Central memory CD4-positive, alpha-beta T cell (primary cell): Measurements from ENCODE around the gene CACNA1D.
"Not testable (repeated sequence)": the region's sequence is repeated elsewhere in the genome, so short reads cannot be mapped to it uniquely, and the experiment has no call there.

ENCODE experiments used
- DNase-seq: peaks from one replicate; pipeline ENCODE4 v3.0.0; 2022

Gene CACNA1D

DNA sequence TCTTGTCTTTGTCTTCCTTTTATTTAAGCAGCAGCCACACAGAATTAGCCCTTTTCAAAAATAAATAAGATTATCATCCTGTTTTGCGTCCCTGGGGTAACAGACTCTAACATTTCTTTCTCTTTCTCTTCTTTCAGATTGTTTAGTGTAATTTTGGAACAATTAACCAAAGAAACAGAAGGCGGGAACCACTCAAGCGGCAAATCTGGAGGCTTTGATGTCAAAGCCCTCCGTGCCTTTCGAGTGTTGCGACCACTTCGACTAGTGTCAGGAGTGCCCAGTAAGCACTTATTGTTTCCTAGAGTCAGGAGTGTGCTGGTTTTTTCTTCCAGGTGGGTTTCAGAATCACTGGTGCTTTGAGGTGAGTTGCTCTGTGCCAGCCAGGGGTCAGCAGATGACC lies 165.6 kb downstream of the CACNA1D start:
- no peak for DNase-seq

DNA sequence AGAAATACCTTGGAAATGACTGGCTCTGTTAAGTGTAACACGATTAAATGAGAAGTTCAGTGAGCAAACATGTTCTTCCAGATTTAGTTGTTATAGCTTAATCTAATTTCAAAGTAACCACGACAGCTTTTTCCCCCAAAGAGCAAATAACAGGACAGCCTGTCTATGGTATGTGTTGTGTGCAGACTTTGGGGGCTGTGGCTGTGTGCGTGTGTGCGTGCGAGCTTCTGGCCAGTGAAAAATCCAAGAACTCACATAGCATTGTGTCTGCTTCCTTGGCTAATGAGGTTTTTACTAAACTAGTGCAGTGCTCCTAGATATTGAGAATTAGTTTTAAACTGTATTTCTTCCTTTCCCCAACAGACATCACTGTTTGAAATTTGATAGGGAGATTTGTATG lies 167.1 kb downstream of the CACNA1D start:
- no peak for DNase-seq

GRCh38 chr3:53664812-53665211 lies 170.4 kb downstream of the CACNA1D start:
- DNase-seq = not testable (repeated sequence)

DNA sequence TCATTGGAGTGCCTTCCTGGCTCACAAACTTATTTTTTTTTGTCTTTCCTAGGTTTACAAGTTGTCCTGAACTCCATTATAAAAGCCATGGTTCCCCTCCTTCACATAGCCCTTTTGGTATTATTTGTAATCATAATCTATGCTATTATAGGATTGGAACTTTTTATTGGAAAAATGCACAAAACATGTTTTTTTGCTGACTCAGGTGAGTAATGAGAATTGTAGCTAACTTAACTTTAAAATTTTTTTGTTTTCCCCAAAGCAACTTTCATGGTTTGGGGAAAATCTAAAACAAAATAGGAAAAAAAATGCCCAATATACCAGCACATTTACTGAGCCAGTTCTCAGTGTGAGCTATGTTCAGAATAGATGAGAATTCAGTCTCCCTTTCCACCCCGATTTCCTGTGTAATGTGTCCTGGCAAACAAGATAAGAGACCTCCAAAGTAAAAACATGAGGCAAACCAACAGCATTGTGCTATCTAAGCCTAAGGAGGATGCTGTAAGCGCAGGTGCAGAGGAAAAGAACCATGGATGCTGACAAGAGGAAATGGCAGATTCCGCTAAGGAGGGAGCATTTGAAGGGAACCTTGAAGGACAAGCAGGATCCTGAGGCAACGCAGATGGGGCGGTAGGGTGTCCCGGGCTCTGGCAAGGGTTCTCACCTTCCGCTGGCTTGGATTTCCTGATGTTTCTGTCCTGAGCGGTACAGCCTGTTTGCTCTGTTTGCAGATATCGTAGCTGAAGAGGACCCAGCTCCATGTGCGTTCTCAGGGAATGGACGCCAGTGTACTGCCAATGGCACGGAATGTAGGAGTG lies 171.4 kb downstream of the CACNA1D start:
- DNase-seq = no peak

DNA sequence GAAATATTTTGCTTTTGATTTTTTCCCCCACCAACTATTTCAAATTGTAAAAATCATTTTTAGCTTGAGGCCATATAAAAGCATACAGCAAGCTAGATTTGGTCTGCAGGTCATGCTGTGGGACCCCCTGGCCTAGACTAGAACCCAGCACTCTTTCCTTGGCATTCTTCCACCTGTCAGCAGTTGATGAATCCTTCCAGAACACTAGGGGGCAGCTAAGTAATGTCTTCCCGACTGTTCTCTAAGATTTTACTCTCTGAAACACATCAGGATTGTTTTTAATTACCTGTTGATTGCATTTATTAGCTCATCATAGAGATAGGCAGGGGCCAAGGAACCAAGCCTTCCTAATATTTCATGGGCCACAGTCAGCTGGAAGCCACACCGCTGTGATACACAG lies 174.5 kb downstream of the CACNA1D start:
- no peak for DNase-seq

DNA sequence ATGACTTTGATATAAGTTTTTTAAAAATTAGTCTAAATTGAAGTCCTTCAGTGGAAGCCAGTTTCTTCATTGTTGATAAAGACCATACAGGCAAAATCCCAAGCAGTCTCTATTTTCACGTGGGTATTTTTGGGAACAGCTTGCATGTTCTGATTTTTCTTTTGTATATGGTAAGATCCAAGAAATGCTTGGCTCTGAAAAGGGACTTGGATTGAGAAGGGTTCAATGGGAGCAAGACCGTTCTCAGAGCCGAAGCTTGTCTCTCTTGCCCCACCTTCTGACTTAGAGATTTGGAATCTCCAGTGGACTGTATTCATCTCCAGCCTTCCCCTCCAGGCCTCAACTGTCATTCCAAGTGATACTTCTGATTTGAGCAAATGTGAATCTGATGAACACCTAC lies 176.3 kb downstream of the CACNA1D start:
- DNase-seq = no peak

DNA sequence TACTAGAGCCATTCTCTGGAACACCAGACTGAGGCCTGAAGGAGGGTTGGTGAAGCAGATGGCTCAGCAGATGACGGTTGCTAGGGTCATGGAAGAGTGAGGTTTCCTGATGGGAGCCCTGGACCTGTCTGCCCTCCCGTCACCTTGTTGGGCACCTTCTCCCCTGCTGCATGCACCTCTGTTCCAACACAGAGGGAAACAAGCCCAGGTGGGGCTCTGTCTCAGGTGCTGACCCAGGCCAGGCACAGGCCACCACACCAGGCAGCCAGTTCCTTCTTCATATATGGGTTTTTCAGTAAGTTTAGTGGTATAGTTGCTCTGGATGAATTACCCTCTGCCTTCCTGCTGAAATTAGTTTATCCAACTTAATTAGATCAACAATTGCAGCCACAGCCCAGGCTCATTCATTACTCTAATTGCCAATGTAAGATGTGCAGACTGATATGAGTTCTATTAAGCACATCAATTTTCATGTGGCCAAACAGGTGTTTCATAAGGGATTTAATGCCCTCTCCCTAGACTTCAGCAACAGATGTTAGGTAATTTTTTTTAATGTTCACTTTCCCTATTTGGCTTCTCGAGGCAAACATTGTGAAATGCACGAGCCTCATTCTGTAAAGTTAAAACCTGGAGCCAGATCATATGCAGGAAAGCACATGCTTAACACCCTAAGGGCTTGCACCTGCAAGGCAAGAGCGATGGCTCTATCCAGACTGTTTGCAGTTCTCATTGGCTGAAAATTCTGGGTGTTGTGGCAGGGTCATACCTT lies 177.0 kb downstream of the CACNA1D start:
- no peak for DNase-seq

GRCh38 chr3:53671961-53672299 lies 177.5 kb downstream of the CACNA1D start:
- DNase-seq = no peak

DNA sequence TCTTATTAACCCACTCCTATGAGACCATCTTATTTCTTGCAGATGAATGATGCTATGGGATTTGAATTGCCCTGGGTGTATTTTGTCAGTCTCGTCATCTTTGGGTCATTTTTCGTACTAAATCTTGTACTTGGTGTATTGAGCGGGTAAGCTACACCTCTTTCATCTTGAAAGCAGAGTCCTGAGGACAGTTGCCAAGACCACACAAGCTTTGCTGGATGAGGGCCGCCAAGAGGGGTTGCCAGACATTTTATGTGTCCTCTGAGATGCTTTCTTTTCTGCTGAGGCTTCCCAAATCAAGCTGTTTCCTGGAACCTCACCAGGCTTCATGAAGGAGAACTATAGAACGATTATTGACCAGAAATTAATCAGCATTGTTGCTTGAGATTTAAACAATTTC lies 178.6 kb downstream of the CACNA1D start:
- no peak for DNase-seq

- DNase-seq = no peak
Observed at GRCh38 chr3:53673722-53674350, 179.4 kb downstream of the CACNA1D start.

DNA sequence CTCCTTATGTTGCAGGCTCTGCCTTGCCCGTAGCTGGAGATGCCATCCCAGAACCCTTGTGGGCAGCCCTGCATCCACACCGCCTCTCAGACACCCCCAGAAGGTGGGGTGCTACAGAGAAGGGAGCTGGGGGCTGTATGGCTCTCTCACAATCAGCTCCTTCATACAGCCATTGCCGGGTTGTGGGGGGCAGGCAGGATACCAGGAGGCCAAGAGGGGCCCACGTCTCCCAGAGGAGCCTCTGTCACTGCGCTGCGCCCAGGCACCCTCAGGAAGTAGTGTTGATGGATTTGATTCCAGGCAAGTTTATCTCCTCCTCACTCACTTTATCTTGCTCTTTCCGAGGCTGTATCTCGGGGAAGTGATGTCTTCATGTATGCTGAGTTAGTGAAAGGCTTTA lies 180.2 kb downstream of the CACNA1D start:
- no peak for DNase-seq

GRCh38 chr3:53675022-53675697 lies 180.7 kb downstream of the CACNA1D start:
- DNase-seq = no peak

DNA sequence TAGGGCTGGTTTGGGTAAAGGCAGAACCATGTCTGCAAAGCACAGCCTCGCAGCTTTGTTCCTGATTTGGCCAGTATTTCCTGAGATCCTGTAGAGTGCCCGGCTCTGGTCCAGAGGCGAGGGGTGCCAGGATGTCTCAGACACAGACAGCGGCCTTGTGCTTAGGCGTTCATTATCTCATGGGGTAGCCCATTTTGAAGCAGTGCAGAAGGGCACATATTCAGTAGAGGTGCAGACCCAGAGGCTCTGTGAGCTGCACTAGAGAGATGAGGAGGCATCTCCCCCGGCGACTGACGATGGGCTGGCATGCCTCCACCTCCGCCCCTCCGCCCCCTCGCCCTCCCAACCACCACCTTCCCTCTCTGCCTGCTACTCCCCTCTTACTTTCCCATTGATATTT lies 181.5 kb downstream of the CACNA1D start:
- no peak for DNase-seq

- DNase-seq = no peak
Observed at GRCh38 chr3:53677413-53677812, 183.0 kb downstream of the CACNA1D start.

GRCh38 chr3:53680028-53680427 lies 185.6 kb downstream of the CACNA1D start:
- no peak for DNase-seq

- no peak for DNase-seq
Observed at GRCh38 chr3:53682807-53683206, 188.4 kb downstream of the CACNA1D start.

DNA sequence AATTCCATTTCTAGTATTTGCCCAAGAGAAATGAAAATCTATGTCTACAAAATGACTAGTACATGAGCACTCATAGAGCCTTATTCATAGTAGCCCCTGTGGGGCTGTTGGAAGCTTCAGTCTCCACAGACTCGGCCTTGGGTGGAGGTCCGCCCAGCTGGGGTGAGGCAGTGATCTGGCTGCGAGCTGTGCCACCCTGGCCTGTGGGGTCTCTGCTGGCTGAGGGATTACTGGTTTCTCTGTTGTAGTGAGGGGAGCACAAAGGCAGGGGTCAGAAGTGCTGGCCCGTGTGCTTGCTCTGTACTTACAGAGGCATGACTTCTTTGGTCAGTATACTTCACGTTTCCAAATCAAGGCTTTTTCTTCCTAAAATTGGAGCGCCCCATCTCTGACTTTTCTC lies 193.7 kb downstream of the CACNA1D start:
- no peak for DNase-seq

GRCh38 chr3:53688989-53689388 lies 194.6 kb downstream of the CACNA1D start:
- DNase-seq = no peak

- DNase-seq = no peak
Observed at GRCh38 chr3:53689681-53690080, 195.3 kb downstream of the CACNA1D start.

DNA sequence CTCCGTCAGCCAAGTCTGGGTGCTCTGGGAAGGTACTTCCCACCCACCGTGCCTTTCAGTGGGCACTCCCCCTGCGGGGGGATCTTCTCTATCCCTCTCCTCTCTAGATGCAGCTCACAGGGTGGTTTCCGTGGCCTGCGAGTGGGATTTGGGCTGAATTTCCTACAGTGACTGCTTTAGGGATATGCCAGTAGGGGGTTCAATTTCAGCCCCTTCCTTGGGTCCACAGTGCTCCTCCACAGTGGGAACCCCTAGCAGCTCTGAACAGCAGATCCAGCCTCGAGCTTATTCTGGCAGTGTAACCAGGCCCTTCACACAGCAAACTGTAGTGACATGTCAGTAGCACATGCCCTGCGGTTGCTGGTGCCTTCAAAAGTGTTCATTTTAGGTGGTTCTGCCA lies 196.1 kb downstream of the CACNA1D start:
- DNase-seq = no peak

DNA sequence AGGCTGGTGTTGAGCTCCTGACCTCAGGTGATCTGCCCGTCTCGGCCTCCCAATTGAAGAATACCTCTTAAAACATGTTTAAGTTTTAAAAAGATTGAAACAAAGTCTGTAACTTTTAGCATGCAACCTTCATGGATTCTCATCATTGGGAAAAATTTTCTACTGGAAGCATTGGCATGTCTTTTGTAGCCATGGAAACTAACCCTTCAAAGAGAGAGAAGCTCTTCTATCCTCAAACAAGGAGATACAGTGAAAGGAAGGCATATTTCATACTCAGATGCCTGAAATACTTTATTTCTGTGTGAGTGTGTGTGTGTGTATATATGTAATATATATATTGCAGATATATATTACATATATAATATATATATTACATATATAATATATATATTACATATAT lies 196.9 kb downstream of the CACNA1D start:
- no peak for DNase-seq

DNA sequence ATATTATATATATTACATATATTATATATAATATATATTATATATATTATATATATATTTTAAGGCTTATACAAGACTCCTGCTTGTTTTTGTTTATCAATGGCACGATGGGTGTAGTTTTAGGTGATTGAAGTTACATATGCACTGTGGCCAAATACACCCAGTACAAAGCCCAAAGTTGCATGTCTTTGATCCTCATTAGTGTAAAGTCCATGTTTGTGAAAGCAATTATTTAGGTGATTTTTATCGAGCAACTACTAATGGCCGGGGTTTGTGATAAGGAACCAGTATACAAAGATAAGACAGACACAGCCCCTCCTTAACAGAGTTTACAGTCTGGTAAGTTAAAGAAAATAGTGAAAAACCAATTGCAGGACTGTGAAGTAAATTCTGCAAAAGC lies 197.5 kb downstream of the CACNA1D start:
- no peak for DNase-seq

DNA sequence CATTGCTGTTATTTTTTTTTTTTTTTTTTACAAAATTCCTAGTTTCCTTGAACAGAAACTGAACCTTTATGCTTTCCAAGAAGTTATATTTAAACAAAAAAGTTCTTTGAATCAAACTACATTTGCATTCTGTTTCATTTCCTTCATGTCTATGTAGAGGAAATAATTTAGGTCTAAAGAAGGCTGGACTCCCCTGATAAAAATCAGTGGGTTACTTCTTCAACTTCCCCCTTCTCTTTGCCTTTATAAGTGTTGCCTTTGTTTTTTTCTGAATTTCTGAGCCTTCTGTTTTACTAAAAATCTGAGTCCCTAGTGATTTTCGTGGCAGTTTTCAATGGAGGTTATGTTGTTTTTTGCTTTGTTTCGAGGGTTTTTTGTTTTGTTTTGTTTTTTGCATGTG lies 199.0 kb downstream of the CACNA1D start:
- DNase-seq = no peak
